IPS DF 19.7 (cell line): ENCODE results near the gene GCGR.
"Not testable (repeated sequence)": the region's sequence is repeated elsewhere in the genome, so short reads cannot be mapped to it uniquely, and the experiment has no call there.

ENCODE experiments used
- DNase-seq: peaks from one replicate; pipeline ENCODE4 v3.0.0-alpha.2; 2013; ENCODE audit warnings: low read depth, low spot score

GCGR gene

GRCh38 chr17:81831957-81832607, 28.1 kb downstream of the GCGR start:
- no peak for DNase-seq

- DNase-seq = no peak
These were observed 28.7 kb downstream of the GCGR start for GRCh38 chr17:81832608-81833159.

- DNase-seq = peak; percentile 67
These were observed 29.4 kb downstream of the GCGR start, which contains the start of gene MCRIP1 for GRCh38 chr17:81833160-81833920. TSS of gene MCRIP1 (minus strand) at chr17:81833291. CDS start at chr17:81824506, 8,785 bp downstream.

- DNase-seq = no peak
These were observed 30.2 kb downstream of the GCGR start for GRCh38 chr17:81833921-81834830.

GRCh38 chr17:81834831-81835267, 30.9 kb downstream of the GCGR start, which contains the start of gene PPP1R27:
TSS of gene PPP1R27 (minus strand) at chr17:81835050. CDS start at chr17:81834953, 97 bp downstream.
- DNase-seq = no peak

- DNase-seq = no peak
These were observed 33.7 kb downstream of the GCGR start for GRCh38 chr17:81837641-81838040.

- DNase-seq = no peak
These were observed 34.9 kb downstream of the GCGR start for GRCh38 chr17:81838753-81839255.

- DNase-seq = no peak
These were observed 35.4 kb downstream of the GCGR start for GRCh38 chr17:81839301-81839700.

GRCh38 chr17:81840059-81840458, 36.1 kb downstream of the GCGR start:
- DNase-seq = not testable (repeated sequence)

- no peak for DNase-seq
These were observed 37.2 kb downstream of the GCGR start for GRCh38 chr17:81840826-81841778.

GRCh38 chr17:81841866-81842265, 37.9 kb downstream of the GCGR start:
- DNase-seq = no peak

- no peak for DNase-seq
These were observed 38.4 kb downstream of the GCGR start for GRCh38 chr17:81842378-81842724.

GRCh38 chr17:81842725-81843504, 39.0 kb downstream of the GCGR start:
- DNase-seq = no peak

GRCh38 chr17:81843713-81844326, 39.9 kb downstream of the GCGR start:
- no peak for DNase-seq

GRCh38 chr17:81844327-81844851, 40.4 kb downstream of the GCGR start:
- DNase-seq = no peak

GRCh38 chr17:81844887-81845286, 40.9 kb downstream of the GCGR start:
- no peak for DNase-seq

GRCh38 chr17:81845361-81845760, 41.4 kb downstream of the GCGR start:
- DNase-seq = no peak

- DNase-seq = no peak
These were observed 42.2 kb downstream of the GCGR start for GRCh38 chr17:81845881-81846742.
